Right lobe of liver (tissue), 4 donors: ENCODE data around the gene FMNL2.

Experiments
- POLR2A ChIP-seq: fragments of 450-650 bp; IDR thresholded peaks from one replicate; pipeline ENCODE4 v1.6.1; 2017; ENCODE audit warnings: antibody characterized with exemption, mild to moderate bottlenecking
- TF ChIP-seq, protein P1 (sequence below), 4 donors: fragments of 200-600 bp in 3 of 4; fragments of 450-650 bp in 1 of 4; IDR thresholded peaks; one replicate each; pipeline versions ENCODE4 v1.5.1 to v1.8.0; 2016 to 2022; ENCODE audit warnings: antibody characterized with exemption in 4 of 4, mild to moderate bottlenecking in 2 of 4
- donor health status: DM: no; HTN: no; CAD: no.
- donor health status: DM: no; HTN: no; CAD: no.
- donor health status: DM: no; HTN: yes; CAD: no.

- TF ChIP-seq, protein P1, sequence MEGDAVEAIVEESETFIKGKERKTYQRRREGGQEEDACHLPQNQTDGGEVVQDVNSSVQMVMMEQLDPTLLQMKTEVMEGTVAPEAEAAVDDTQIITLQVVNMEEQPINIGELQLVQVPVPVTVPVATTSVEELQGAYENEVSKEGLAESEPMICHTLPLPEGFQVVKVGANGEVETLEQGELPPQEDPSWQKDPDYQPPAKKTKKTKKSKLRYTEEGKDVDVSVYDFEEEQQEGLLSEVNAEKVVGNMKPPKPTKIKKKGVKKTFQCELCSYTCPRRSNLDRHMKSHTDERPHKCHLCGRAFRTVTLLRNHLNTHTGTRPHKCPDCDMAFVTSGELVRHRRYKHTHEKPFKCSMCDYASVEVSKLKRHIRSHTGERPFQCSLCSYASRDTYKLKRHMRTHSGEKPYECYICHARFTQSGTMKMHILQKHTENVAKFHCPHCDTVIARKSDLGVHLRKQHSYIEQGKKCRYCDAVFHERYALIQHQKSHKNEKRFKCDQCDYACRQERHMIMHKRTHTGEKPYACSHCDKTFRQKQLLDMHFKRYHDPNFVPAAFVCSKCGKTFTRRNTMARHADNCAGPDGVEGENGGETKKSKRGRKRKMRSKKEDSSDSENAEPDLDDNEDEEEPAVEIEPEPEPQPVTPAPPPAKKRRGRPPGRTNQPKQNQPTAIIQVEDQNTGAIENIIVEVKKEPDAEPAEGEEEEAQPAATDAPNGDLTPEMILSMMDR (IDR thresholded peaks at IDR 0.05): no peak
- no peak for TF ChIP-seq POLR2A
Measured at GRCh38 chr2:152292991-152293390, 42.0 kb upstream of the FMNL2 start.
